HG03442 (cell line): ENCODE measurements around the gene CCNB1.
"Not testable (repeated sequence)": the region's sequence is repeated elsewhere in the genome, so short reads cannot be mapped to it uniquely, and the experiment has no call there.

Experiments
- ATAC-seq: cut with Tn5 transposase; IDR thresholded peaks from one replicate; pipeline ENCODE4 v1.9.1; 2021; ENCODE audit warnings: mild to moderate bottlenecking, moderate library complexity; ENCODE audit not compliant: unreplicated experiment

CCNB1 gene

GRCh38 chr5:69166686-69167492 is at the start of gene CCNB1:
Gene CCNB1, plus strand, starts transcription at chr5:69167150. Its CDS starts 113 bp downstream, at chr5:69167263.
- ATAC-seq, result peak; percentile 99

DNA sequence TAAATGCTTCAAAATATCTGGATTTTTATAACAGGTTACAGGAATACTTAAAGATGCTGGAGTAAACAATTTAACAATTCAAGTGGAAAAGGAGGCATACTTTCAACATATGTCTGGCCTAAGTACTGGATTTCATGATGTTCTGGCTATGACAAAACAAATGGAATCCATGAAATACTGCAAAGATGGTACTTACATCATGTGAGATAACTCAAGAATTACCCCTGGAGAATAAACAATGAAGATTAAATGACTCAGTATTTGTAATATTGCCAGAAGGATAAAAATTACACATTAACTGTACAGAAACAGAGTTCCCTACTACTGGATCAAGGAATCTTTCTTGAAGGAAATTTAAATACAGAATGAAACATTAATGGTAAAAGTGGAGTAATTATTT is 37.5 kb upstream of the CCNB1 start:
- ATAC-seq, result no peak

DNA sequence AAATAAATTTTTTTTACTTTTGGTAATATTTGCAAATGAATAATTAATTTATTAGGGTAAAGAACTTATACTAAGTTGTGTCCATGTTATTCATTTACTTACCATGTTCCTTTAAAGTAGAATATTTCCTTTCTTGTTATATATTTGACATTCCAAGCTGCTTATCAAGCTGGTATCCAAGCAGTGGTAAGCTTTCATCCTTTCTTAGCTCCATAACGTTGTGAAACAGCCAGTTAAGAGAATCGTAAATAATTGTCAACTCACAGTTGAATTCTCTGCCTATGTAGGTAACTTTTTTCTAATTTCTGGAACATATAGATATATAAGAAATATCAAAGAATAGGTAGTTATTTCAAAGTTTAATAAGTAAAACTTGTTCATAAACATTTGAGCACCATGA is 36.7 kb upstream of the CCNB1 start:
- no peak for ATAC-seq

- no peak for ATAC-seq
These were observed 35.6 kb upstream of the CCNB1 start for GRCh38 chr5:69131304-69131703.

DNA sequence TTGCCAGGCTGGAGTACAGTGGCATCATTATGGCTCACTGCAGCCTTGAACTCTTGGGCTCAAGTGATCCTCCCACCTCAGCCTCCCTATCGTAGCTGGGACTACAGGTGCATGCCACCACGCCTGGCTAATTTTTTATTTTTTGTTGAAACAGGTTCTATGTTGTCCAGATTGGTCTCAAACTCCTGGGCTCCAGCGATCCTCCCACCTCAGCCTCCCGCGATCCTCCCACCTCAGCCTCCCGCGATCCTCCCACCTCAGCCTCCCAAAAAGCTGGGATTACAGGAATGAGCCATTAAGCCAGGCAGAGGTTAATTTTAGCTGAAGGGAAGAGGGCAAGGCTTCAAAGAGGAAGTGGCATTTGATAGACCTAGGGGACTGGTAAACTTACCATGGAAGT is 32.8 kb upstream of the CCNB1 start:
- ATAC-seq, result no peak

- peak; percentile 92 for ATAC-seq
These were observed 30.7 kb upstream of the CCNB1 start for GRCh38 chr5:69136293-69136692.

DNA sequence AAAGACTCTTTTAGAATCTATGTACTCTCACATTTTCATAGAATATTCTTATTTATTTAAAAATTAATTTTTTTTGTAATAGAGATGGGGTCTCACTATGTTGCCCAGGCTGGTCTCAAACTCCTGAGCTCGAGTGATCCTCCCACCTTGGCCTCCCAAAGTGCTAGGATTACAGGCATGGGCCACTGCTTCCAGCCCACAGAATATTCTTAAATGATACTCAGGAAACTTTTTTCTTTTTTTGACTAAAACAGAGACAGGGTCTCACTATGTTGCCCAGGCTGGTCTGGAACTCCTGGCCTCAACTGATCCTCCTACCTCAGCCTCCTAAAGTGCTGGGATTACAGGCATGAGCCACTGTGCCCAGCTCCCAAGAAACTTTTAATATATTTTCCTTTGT is 29.7 kb upstream of the CCNB1 start:
- ATAC-seq, result not testable (repeated sequence)

DNA sequence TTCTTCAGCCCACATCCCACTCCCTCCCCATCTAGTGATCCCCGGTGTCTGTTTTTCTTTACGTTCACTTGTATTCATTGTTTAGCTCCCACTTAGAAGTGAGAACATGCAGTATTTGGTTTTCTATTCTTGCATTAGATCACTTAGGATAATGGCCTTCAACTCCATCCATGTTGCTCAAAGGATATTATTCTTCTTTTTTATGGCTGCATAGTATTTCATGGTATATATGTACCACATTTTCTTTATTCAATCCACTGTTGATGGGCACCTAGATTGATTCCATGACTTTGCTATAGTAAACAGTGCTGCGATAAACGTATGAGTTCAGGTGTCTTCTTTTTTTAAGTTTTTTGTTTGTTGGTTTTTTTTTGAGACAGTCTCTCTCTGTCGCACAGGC is 29.1 kb upstream of the CCNB1 start:
- ATAC-seq, result no peak

DNA sequence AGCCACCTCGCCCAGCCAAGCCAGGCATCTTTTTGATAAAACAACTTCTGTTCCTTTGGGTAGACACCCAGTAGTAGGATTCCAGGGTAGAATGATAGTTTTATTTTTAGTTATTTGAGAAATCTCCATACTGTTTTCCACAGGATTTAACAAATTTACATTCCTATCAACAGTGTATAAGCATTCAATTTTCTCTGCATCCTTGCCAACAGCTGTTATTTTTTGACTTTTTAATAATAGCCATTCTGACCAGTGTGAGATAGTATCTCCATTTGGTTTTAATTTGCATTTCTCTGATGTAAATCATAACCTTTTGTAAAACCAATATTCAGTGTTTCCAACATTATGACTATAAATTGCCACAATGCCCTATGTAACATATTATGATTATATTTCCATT is 28.2 kb upstream of the CCNB1 start:
- ATAC-seq, result no peak

DNA sequence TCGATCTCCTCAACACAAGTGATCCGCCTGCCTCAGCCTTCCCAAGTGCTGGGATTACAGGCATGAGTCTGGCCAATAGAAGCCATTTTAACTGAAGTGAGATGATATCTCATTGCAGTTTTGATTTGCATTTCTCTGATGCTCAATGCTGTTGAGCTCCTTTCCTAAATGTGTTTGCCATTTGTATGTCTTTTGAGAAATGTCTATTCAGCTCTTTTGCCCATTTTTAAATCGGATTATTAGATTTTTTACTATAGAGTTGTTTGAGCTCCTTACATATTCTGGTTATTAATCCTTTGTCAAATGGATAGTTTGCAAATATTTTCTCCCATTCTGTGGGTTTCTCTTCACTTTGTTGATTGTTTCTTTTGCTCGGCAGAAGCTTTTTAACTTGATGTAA is 26.7 kb upstream of the CCNB1 start:
- not testable (repeated sequence) for ATAC-seq

DNA sequence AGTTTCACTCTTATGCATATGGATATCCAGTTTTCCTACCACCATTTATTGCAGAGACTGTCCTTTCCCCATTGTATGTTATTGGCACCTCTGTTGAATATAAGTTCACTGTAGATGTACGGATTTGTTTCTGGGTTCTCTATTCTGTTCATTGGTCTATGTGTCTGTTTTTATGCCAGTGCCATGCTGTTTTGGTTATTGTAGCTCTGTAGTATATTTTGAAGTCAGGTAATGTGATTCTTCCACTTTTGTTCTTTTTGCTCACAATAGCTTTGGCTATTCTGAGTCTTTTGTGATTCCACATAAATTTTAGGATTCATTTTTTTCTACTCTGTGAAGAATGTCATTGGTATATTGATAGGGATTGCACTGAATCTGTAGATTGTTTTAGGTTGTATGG is 26.1 kb upstream of the CCNB1 start:
- no peak for ATAC-seq

DNA sequence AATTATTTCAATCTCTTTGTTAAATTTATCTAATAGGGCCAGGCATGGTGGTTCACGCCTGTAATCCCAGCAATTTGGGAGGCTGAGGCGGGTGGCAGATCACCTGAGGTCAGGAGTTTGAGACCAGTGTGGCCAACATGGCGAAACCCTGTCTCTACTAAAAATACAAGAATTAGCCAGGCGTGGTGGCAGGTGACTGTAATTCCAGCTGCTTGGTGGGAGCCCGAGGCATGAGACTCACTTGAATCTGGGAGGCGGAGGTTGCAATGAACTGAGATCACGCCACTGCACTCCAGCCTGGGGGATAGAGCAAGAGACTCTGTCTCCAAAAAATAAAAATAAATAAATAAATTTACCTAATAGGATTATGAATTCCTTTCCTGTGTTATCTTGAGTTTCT is 18.4 kb upstream of the CCNB1 start:
- not testable (repeated sequence) for ATAC-seq

DNA sequence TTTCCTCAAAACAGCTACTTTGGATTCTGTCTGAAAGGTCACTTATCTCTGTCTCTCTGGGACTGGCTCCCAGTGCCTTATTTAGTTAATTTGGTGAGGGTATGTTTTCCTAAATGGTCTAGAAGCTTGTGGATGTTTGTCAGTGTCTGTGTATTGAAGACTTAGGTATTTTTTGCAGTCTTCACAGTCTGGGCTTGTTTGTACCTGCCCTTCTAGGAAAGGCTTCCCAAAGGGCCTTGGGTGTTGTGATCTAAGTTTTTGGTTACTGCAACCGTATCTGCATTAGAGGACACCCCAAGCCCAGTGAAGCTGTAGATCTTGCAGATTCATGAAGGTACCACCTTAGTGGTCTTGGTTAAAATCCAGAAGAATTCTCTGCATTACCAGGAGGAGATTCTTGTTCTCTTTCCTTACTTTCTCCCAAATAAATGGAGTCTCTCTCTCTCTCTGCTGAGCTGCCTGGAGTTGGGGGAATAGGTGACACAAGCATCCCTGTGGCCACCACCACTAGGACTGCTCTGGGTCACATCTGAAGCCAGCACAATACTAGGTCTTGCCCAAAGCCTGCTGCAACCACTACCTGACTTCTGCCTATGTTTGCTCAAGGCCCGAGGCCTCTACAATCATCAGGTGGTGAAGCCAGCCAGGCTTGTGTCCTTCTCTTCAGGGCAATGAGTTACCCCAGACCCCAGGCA is 17.8 kb upstream of the CCNB1 start:
- ATAC-seq, result no peak

GRCh38 chr5:69149676-69150010 is 17.3 kb upstream of the CCNB1 start:
- ATAC-seq, result no peak

DNA sequence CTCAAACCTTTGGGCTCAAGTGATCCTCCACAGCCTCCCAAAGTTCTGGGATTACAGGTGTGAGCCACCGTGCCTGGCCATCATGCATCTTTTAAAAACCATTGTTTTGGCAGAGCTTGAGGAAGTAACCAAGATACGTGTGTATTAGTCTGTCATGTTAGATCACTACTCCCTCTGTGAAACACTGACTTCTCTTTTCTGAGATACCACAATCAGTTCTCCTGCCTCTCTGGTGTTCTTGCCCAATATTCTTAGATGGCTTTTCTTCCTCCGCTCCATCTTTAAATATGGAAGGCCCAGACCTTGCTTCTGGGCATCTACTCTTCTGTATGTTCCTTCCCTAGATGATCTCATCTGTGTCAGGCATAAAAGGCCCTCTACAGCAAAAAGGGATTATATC is 14.2 kb upstream of the CCNB1 start:
- no peak for ATAC-seq

DNA sequence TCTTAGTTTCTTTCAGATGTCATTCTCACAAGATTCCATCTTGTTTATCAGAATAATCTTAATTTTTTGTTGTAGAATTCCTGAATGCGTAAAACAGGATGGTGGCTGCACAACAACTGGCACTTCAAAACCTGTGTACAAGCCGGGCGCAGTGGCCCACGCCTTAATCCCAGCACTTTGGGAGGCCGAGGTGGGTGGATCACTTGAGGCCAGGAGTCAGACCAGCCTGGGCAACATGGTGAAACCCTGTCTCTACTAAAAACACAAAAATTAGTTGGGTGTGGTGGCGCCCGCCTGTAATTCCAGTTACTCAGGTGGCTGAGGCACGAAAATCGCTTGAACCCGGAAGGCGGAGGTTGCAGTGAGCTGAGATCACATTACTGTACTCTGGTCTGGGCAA is 10.5 kb upstream of the CCNB1 start:
- ATAC-seq, result no peak

DNA sequence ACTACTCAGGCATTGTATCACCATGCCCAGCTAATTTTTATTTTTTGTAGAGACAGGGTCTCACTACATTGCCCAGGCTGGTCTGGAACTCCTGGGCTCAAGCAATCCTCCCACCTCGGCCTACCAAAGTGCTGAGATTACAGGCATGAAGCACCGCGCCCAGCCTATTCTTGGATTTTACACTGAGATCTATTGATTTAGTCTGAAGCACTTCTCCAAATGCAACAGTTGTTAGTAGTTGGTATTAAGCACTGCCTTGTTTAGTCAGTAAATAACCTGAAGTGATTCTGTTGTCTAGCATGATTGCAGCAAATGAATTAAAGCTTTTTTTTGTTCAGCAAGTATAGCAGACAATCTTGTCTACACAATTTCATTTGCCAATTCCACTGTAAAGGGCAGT is 8.9 kb upstream of the CCNB1 start:
- ATAC-seq, result no peak

DNA sequence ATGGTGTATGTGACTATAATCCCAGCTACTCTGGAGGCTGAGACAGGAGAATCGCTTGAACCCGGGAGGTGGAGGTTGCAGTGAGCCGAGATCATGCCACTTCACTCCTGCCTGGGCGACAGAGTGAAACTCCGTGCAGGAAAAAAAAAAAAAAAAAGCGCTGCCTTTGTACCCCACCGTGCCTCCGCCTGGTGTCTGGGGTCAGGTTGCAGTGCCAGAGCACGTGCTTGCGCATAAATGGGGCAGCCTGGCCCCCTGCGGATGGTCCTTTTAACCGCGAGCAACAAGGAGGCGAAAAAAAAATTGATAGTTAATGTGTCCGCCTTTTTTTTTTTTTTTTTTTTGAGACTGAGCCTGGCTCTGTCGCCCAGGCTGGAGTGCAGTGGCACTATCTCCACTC is 6.3 kb upstream of the CCNB1 start:
- no peak for ATAC-seq

DNA sequence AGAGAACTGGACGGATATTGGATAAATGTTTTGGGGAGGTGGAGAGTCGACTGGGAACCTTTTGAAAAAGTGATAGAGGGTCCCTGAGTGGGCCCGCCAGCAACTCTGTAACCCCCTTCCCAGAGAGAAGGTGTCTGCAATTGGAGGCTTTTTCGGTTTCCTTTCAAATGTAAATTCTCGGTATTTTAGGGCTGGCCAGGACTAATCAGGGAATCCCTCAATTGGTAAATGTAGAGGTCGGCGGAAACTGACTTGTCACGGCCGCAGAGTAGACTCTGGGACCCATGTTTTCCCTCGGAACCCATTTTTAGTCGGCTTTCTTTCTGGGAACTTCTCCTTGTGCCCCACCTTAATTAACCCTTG is 524 bp downstream of the CCNB1 start:
- ATAC-seq, result no peak

GRCh38 chr5:69167929-69168328 is 979 bp downstream of the CCNB1 start:
- no peak for ATAC-seq

- ATAC-seq, result no peak
These were observed 3.5 kb downstream of the CCNB1 start for GRCh38 chr5:69170495-69170894.

DNA sequence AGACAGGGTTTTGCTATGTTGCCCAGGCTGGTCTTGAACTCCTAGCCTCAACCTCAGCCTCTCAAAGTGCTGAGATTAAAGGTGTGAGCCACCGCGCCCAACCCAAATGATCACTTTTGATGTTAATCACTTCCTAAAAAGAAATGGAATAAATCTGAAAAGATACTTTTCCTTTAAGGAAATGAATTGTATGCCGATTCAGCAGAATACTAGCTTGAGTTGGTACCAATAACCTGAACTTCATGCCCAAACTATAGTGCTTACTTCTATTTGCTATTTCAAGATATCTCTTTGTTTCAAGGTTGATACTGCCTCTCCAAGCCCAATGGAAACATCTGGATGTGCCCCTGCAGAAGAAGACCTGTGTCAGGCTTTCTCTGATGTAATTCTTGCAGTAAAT is 4.0 kb downstream of the CCNB1 start:
- no peak for ATAC-seq
